Urinary bladder (tissue), 4 donors: ENCODE data around the gene RNPEP. TPM values are rescaled to one million over a fixed set of nuclear protein-coding genes. Genes with fewer than 3 reads are reported as not detected.
A peak's percentile ranks its signal among the peaks of the same experiment; 100 is the strongest.
"Not testable (repeated sequence)": the region's sequence is repeated elsewhere in the genome, so short reads cannot be mapped to it uniquely, and the experiment has no call there.

Experiments used
- DNase-seq: peaks from one replicate; pipeline ENCODE4 v3.0.0-alpha.2; 2015; ENCODE audit errors: extremely low spot score
- H3K27ac ChIP-seq: one replicate; pipeline ENCODE4 v1.5.1; 2013; ENCODE audit warnings: low read depth, mild to moderate bottlenecking, moderate library complexity
- H3K36me3 ChIP-seq: one replicate; pipeline ENCODE4 v1.6.1; 2013; ENCODE audit warnings: mild to moderate bottlenecking, moderate library complexity; ENCODE audit not compliant: insufficient read depth
- H3K4me1 ChIP-seq: one replicate; pipeline ENCODE4 v1.6.1; 2013; ENCODE audit warnings: mild to moderate bottlenecking, moderate library complexity; ENCODE audit not compliant: insufficient read depth
- H3K4me3 ChIP-seq: one replicate; pipeline ENCODE4 v1.5.1; 2013; ENCODE audit warnings: low read depth, low read length
- WGBS: extraction: QIAGEN DNeasy Blood & Tissue Kit; methylation state at CpG from one replicate; pipeline ENCODE4 v1.1.7; 2013; 5-methylcytosine and 5-hydroxymethylcytosine counted together
- polyA plus RNA-seq: library from polyadenylated mRNA; stranded (reverse); fragments of 200-250 nt; gene quantifications from one replicate; pipeline ENCODE4 v1.2.3, GENCODE V29; 2013
- total RNA-seq: library from RNA; depleted of rRNA; stranded (reverse); fragments of >200 nt; gene quantifications from one replicate; pipeline ENCODE4 v1.2.3, GENCODE V29; 2014
- donor health status: healthy with polysubstance abuse.
- donor health status: healthy.

RNPEP gene
- total and polyA plus RNA-seq, 2 donors = 24.0 to 31.6 TPM

DNA sequence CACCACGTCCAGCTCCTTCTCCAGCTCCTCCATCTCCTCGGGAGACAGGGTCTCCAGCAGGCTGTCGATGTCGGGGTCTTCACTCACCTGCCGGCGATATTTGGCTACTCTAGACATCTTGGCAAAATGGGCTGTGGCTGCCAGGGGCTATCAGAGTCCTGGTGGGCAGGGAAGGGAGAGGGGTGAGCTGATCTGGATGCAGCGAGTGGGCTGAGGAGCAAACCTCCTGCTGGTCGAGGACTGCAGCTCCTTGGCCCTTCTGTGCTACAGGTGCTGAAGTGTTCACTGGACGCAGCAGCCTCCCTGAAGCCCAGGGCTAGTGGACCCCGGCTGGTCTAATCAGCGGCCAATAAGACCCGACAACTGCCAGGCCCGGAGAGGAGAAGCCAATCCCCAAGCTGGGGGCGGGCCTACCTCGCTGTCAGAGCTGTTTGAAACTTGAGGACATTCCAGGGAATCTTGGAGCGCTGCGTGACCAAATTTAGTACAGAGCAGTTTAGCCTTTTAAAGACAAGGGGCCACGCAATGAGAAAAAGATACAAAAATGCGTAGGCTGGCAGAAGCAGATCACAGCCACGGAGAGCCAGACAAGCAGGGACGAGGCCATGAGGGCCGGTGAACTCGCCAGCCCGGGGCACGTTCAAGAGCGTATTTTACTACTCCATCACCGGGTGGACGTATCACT lies 36.1 kb upstream of the RNPEP start, which contains the start of gene LMOD1:
Gene LMOD1 (minus strand): TSS at position 325 of the 685 bp plus-strand sequence. CDS start 208 bp downstream, at position 117.
- Histone ChIP-seq H3K27ac (peak within 1 kb of the TSS; percentile 88), H3K36me3 (no peaks in the 10 kb centered on the region), H3K4me3 (peak within 1 kb of the TSS; percentile 55), H3K4me1 (no peaks in the 10 kb centered on the region)
- 3% methylated on average over 28 of the region's 28 CpGs for WGBS
- peak; percentile 71 for DNase-seq

- WGBS = 37% methylated on average over 3 of the region's 3 CpGs
- peak overlapping the region; percentile 65 for H3K27ac ChIP-seq
- no peaks in the 10 kb centered on the region for H3K36me3 ChIP-seq
- DNase-seq = no peak
- H3K4me1 ChIP-seq = no peaks in the 10 kb centered on the region
- no peak overlapping the region for H3K4me3 ChIP-seq
Measured at GRCh38 chr1:201947697-201948008, 34.8 kb upstream of the RNPEP start.

DNA sequence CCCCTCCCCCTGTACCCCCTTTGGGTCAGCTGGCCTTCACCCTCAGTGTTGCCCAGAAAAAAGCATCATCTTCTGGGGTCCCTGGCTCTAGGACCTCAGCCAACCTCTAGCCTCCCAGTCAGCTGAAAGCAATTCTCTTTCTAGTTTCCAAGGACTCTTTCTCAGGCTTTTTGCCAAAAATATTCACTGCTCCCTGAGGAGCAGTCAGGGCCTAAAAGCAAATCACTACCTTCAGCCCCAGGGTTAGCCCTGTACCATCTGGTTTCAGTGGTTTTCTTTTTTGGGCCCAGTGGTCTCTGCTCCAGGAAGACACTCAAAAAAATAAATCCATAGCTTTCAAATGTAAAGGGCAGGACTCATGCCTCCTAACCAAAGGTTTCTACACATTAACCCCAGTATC lies 33.0 kb upstream of the RNPEP start:
- Histone ChIP-seq H3K4me1 (no peaks in the 10 kb centered on the region), H3K36me3 (no peaks in the 10 kb centered on the region), H3K4me3 (no peak overlapping the region), H3K27ac (no peak overlapping the region)
- DNase-seq = no peak

GRCh38 chr1:201954263-201955008 lies 28.0 kb upstream of the RNPEP start:
- 50% methylated on average over 24 of the region's 24 CpGs for WGBS
- no peak for DNase-seq
- H3K36me3 ChIP-seq = peaks cover 4% of the 10 kb centered on the region

GRCh38 chr1:201955009-201955728 lies 27.3 kb upstream of the RNPEP start, which contains the start of gene TIMM17A:
TIMM17A (plus strand) TSS chr1:201955503; CDS start chr1:201955527, 24 bp downstream.
- Histone ChIP-seq H3K4me3 (peak within 1 kb of the TSS; percentile 73), H3K36me3 (peaks cover 6% of the 10 kb centered on the region), H3K4me1 (no peaks in the 10 kb centered on the region), H3K27ac (peak within 1 kb of the TSS; percentile 51)
- 1% methylated on average over 43 of the region's 43 CpGs for WGBS
- peak; percentile 95 for DNase-seq

More at GRCh38 chr1:201954263-201955008, 28.0 kb upstream of the RNPEP start:
- Histone ChIP-seq H3K27ac (no peak overlapping the region), H3K4me1 (no peaks in the 10 kb centered on the region), H3K4me3 (peak overlapping the region; percentile 73)

GRCh38 chr1:201955729-201956143 lies 26.7 kb upstream of the RNPEP start:
- no peaks in the 10 kb centered on the region for H3K4me1 ChIP-seq
- H3K4me3 ChIP-seq = peak overlapping the region; percentile 73
- peak overlapping the region; percentile 51 for H3K27ac ChIP-seq
- H3K36me3 ChIP-seq = peaks cover 6% of the 10 kb centered on the region
- under 1% methylated on average over 17 of the region's 17 CpGs for WGBS
- no peak for DNase-seq

GRCh38 chr1:201958348-201958747 lies 24.1 kb upstream of the RNPEP start:
- Histone ChIP-seq H3K4me1 (no peaks in the 10 kb centered on the region), H3K36me3 (peaks cover 6% of the 10 kb centered on the region), H3K4me3 (no peak overlapping the region), H3K27ac (no peak overlapping the region)
- DNase-seq = no peak
- 79% methylated on average over 5 of the region's 5 CpGs for WGBS

GRCh38 chr1:201962382-201962781 lies 20.1 kb upstream of the RNPEP start:
- WGBS = 94% methylated on average over 10 of the region's 10 CpGs
- H3K4me1 ChIP-seq, H3K27ac ChIP-seq, H3K4me3 ChIP-seq, H3K36me3 ChIP-seq, DNase-seq: not testable (repeated sequence)

DNA sequence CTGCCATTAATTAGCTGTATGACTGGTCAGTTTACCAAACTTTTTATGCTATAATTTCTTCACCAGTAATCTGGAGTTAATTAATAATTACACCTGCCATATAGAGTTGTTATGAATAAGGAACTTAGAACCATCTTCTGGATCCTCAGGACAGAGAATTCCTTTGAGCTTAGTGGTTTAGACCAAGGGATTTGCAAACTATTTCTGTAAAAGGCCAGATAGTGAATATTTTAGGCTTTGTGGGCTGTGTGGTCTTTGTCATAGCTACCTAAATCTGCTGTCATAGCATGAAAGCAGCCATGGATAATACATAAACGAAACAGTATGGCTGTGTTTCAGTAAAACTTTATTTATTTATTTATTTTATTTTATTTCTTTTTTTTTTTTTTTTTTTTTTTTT lies 18.2 kb upstream of the RNPEP start:
- 27% methylated on average over 1 of the region's 1 CpG for WGBS

DNA sequence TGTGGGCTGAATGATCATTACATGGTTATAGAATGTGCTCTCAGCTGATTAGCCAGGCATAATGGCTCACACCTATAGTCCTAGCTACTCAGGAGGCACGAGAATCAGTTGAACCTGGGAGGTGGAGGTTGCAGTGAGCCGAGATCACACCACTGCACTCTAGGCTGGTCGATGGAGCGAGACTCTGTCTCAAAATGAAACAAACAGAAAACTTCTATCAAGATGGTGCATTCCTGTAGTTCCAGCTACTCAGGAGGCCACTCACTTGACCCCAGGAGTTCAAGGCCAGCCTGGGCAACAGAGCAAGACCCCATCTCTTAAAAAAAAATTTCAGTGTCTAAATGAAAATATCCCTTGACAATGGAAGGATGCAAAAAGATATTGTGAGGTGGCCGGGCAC lies 16.3 kb upstream of the RNPEP start:
- H3K4me3 ChIP-seq = no peak overlapping the region
- no peak overlapping the region for H3K27ac ChIP-seq
- DNase-seq = no peak
- H3K4me1 ChIP-seq = no peaks in the 10 kb centered on the region
- H3K36me3 ChIP-seq = peaks cover 5% of the 10 kb centered on the region
- 91% methylated on average over 5 of the region's 5 CpGs for WGBS

More for the DNA sequence above, 18.2 kb upstream of the RNPEP start:
- Histone ChIP-seq H3K27ac (no peak overlapping the region), H3K4me3 (no peak overlapping the region), H3K4me1 (no peaks in the 10 kb centered on the region), H3K36me3 (peaks cover 7% of the 10 kb centered on the region)
- no peak for DNase-seq

- WGBS = 90% methylated on average over 16 of the region's 16 CpGs
- H3K36me3 ChIP-seq = peaks cover 5% of the 10 kb centered on the region
- DNase-seq = no peak
Measured at GRCh38 chr1:201968202-201968925, 14.1 kb upstream of the RNPEP start.

GRCh38 chr1:201970334-201971159 lies 11.9 kb upstream of the RNPEP start:
- 50% methylated on average over 9 of the region's 9 CpGs for WGBS

More at GRCh38 chr1:201968202-201968925, 14.1 kb upstream of the RNPEP start:
- Histone ChIP-seq H3K27ac (no peak overlapping the region), H3K4me3 (no peak overlapping the region), H3K4me1 (no peaks in the 10 kb centered on the region)

More at GRCh38 chr1:201970334-201971159, 11.9 kb upstream of the RNPEP start:
- no peak overlapping the region for H3K4me3 ChIP-seq
- peaks cover 5% of the 10 kb centered on the region for H3K36me3 ChIP-seq
- DNase-seq = no peak
- H3K27ac ChIP-seq = no peak overlapping the region
- H3K4me1 ChIP-seq = no peaks in the 10 kb centered on the region
